IPS DF 4.7 (cell line): Measurements from ENCODE around the gene GDNF.
"Not testable (repeated sequence)": the region's sequence is repeated elsewhere in the genome, so short reads cannot be mapped to it uniquely, and the experiment has no call there.

Experiments used
- DNase-seq: peaks from one replicate; pipeline ENCODE4 v3.0.0-alpha.2; 2013; ENCODE audit warnings: low spot score; ENCODE audit errors: extremely low read depth

The GDNF gene

DNA sequence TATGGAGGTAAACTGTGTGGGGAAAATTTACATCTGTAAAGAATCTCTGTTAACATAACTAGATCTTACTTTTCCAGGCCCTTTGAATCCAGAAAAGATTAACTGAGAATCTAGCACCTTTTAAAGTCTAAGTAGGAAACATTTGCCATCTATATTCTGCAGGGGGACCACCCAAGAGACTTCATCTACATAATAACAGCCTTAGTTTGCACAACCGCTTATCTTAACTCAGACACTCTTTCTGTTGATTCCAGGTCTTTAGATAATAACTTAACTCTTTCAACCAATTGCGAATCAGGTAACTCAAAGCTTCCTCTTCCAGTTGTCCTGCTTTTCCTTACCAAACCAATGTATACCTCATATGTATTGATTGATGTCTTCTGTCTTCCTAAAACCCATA lies 53.4 kb downstream of the GDNF start:
- DNase-seq, result no peak

DNA sequence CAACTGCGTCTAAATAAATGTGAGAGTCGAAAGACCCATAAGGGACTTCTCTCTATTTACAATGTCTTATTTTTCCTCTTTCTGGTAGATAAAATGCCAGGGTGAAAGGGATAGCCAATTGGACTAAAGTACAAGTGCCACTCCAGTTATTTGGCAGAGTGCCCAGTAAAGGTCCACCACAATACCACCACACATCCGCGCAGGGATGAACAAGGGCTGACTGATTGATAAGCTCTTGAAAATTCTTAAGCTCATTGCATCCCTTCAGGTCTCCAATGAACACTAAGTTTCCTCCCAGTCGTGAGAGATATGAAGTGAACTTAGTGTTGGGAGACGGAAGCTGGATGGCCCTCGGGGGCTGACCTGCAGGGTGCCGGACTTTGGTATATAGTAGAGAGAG lies 58.4 kb downstream of the GDNF start:
- not testable (repeated sequence) for DNase-seq

- DNase-seq, result no peak
Measured at GRCh38 chr5:37777432-37778130, 62.3 kb downstream of the GDNF start.

DNA sequence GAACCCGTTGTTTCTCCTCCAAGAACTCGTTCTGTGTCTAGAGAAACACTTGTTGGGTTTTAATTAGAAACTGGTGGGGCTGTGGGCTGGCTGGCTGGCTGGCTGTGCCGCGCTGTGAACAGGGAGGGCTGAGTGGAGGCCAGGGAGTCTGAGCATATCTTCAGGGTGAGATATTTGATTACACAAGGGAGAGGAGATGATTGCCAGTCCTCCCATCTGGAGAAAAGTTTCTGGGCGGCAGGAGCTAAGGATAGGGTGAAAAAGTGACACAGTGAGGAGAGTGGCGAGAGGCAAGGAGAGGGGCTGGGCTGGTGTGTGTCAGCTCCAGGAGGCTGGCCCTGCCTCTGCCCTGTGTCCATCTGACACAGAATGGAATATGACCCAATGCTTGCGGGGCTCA lies 63.0 kb downstream of the GDNF start:
- DNase-seq, result no peak

GRCh38 chr5:37774912-37775483 lies 64.8 kb downstream of the GDNF start:
- peak; percentile 51 for DNase-seq

- no peak for DNase-seq
Measured at GRCh38 chr5:37773809-37774208, 66.0 kb downstream of the GDNF start.

GRCh38 chr5:37772255-37772654 lies 67.6 kb downstream of the GDNF start:
- no peak for DNase-seq

DNA sequence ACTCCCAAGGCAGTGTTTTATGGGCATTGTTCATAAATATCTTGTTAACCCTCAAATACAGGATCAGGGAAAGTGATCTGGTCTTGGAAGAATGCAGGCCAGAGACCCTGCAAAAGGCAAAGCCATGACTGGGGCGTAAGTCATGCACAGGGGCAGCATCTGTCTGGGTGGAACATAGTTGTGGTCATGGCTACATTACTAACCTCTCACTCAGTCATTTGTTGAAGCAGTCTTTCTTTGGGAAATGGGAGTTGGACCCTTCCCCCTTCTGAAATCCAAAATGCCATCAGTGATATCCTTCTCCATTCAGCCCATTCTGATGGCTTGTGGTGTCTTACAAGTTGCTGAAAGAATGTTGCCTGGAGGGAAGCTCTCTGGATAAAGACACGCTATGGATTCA lies 68.1 kb downstream of the GDNF start:
- DNase-seq, result no peak

- DNase-seq, result no peak
Measured at GRCh38 chr5:37771203-37771611, 68.6 kb downstream of the GDNF start.

DNA sequence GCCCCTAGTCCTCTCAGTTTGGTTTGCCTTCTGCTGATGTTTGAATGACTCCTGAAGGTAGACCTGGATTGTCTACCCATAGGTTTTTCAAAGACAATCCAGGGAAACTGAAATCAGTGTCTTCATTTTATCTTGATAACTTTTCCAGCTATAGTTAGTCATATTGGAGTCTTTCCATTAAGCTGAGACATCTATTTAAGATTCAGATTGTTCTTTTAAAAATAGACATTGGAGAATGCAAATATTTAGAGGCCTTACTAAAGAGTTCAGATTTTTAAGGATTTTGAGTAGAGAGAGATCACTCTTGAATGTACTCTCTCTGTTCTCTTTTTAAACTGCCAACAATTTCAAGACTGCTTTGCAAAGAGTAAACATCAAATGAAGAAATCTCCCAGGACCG lies 69.1 kb downstream of the GDNF start:
- DNase-seq, result no peak

GRCh38 chr5:37769840-37770239 lies 70.0 kb downstream of the GDNF start:
- DNase-seq, result no peak

DNA sequence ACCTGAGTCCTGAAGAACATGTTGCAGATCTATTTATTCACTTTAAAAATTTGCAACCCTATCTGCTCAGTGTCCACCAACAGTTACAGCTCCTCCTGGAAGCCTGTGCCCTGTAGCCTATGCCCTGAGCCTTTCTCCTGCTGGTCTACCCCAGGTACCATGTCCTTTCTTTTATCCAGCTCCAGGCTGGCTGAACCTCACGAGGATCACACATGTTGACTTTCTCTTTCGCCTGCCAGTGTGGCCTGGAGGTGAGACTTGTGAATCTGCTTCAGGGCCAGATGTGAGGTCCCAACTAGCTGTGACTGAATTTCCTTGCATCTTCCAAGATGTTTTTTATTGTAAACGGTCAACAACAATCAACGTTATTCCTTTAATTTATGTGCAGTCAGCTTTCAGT lies 70.7 kb downstream of the GDNF start:
- DNase-seq, result no peak

GRCh38 chr5:37768371-37768770 lies 71.5 kb downstream of the GDNF start:
- DNase-seq, result no peak

GRCh38 chr5:37767961-37768360 lies 71.9 kb downstream of the GDNF start:
- DNase-seq, result no peak

DNA sequence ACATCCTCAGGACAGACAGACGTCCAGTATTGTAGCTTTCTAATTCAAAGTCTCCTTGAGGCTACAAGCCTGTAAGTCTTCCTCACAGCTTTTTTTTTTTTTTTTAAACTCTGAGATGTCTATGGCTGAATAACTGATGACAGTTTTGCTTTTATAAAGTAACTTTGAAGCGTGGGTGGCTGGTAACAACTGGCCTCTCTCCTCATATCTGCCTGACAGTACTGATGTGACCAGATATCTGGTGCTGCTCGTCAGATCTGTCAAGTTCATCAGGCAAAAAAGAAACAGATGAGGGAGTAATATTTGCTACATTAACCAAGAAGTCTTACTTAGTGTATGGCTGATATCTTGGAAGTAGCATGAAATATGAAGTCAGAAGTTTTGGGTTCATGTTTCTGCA lies 72.6 kb downstream of the GDNF start:
- DNase-seq, result no peak
